K562 (cell line): ENCODE results near the gene TMEM107. TPM values are rescaled to one million over a fixed set of nuclear protein-coding genes. Genes with fewer than 3 reads are reported as not detected.
A peak's percentile ranks its signal among the peaks of the same experiment; 100 is the strongest.

Experiments
- ATF1 ChIP-seq, 2 experiments: fragments of 450-650 bp in 1 of 2; IDR thresholded peaks; 2 replicates each; pipeline ENCODE4 v1.6.1; 2016; ENCODE audit warnings: missing compliant biosample characterization in 1 of 2, missing genetic modification characterization in 1 of 2
- ATF7 ChIP-seq: fragments of 450-650 bp; IDR thresholded peaks from 2 replicates; pipeline ENCODE4 v1.7.1; 2014; ENCODE audit warnings: mild to moderate bottlenecking, moderate library complexity
- E2F3 ChIP-seq: fragments of 250-450 bp; sonication (Bioruptor Pico); IDR thresholded peaks from 2 replicates; pipeline ENCODE4 v1.4.0; 2020; ENCODE audit warnings: mild to moderate bottlenecking
- FIP1L1 ChIP-seq: fragments of 200-400 bp; formaldehyde crosslinking; IDR thresholded peaks from 2 replicates; pipeline ENCODE4 v1.6.1; 2018; ENCODE audit warnings: mild to moderate bottlenecking, low read depth, low read length; ENCODE audit not compliant: poor library complexity, severe bottlenecking
- LCOR ChIP-seq: sonication (generic); formaldehyde crosslinking; IDR thresholded peaks from 2 replicates; pipeline ENCODE4 v1.8.0; 2022; ENCODE audit warnings: mild to moderate bottlenecking, missing genetic modification reagents
- MAZ ChIP-seq, 2 experiments: fragments of 450-650 bp in 1 of 2; sonication (generic) in 1 of 2; formaldehyde crosslinking; IDR thresholded peaks in 1 of 2; conservative IDR thresholded peaks in 1 of 2; 2 replicates each; pipeline versions ENCODE4 v1.4.0 to v1.5.0; 2020; ENCODE audit warnings: mild to moderate bottlenecking in 1 of 2, missing genetic modification reagents in 1 of 2
- MIER1 ChIP-seq: fragments of 450-650 bp; IDR thresholded peaks from 2 replicates; pipeline ENCODE4 v1.6.1; 2016; ENCODE audit warnings: antibody characterized with exemption, mild to moderate bottlenecking, low read depth
- PML ChIP-seq: IDR thresholded peaks from 2 replicates; pipeline ENCODE4 v1.6.1; 2012; ENCODE audit warnings: low read length, inconsistent platforms
- XRCC5 ChIP-seq: fragments of 200-400 bp; formaldehyde crosslinking; IDR thresholded peaks from 2 replicates; pipeline ENCODE4 v1.6.1; 2017; ENCODE audit warnings: low read depth, mild to moderate bottlenecking, low read length
- ZBTB40 ChIP-seq, 2 experiments: fragments of 450-650 bp in 1 of 2; sonication (generic) in 1 of 2; formaldehyde crosslinking in 1 of 2; IDR thresholded peaks; 2 replicates each; pipeline versions ENCODE4 v1.7.1 to v1.9.0; 2016 to 2022; ENCODE audit warnings: inconsistent platforms in 1 of 2, mild to moderate bottlenecking in 1 of 2, missing genetic modification reagents in 1 of 2
- ZBTB8A ChIP-seq: fragments of 450-650 bp; IDR thresholded peaks from 2 replicates; pipeline ENCODE4 v1.6.1; 2018; ENCODE audit warnings: mild to moderate bottlenecking, moderate library complexity; ENCODE audit not compliant: partially characterized antibody
- ZNF561 ChIP-seq: fragments of 450-650 bp; formaldehyde crosslinking; conservative IDR thresholded peaks from 2 replicates; pipeline ENCODE4 v1.4.0; 2020; ENCODE audit warnings: mild to moderate bottlenecking, moderate library complexity
- ZNF592 ChIP-seq: fragments of 450-650 bp; IDR thresholded peaks from 2 replicates; pipeline ENCODE4 v1.6.1; 2017; ENCODE audit warnings: antibody characterized with exemption, mild to moderate bottlenecking
- polyA plus RNA-seq, 8 experiments: library from polyadenylated mRNA; depleted of rRNA in 4 of 8; stranded (reverse) in 5 of 8; unstranded in 3 of 8; fragments of >200 nt; fragmentation: Nextera tagmentation in 2 of 8; fragmentation: Illumina TruSeq in 1 of 8; extraction: Ambion mirVana in 2 of 8; extraction: Trizol in 1 of 8; gene quantifications; 2 replicates each; pipeline versions ENCODE4 v1.2.1 to v1.2.3, GENCODE V29; 2011 to 2014; ENCODE audit warnings: inconsistent platforms in 1 of 8, missing spikeins in 1 of 8
- total RNA-seq, 7 experiments: library from RNA; depleted of rRNA in 6 of 7; stranded (reverse); fragments of >200 nt in 6 of 7; fragmentation: Illumina TruSeq in 2 of 7; extraction: Trizol in 2 of 7; gene quantifications; 2 replicates each; pipeline versions ENCODE4 v1.2.1 to v1.2.3, GENCODE V29; 2011 to 2021; ENCODE audit warnings: low replicate concordance in 1 of 7

The TMEM107 gene
- total and polyA plus RNA-seq, 9 of the 15 experiments (the other 6 are each of a cell fraction or from before 2014, with no cell fraction given): 7.1 to 26.2 (median 16.9) TPM

GRCh38 chr17:8138672-8139371 lies 37.4 kb downstream of the TMEM107 start (continued):
- TF ChIP-seq ZBTB40 (IDR thresholded peaks at IDR 0.05) (peak; percentile 79), ZBTB40 (CRISPR knock-in tag; IDR thresholded peaks at IDR 0.05) (no peak), MAZ (CRISPR knock-in tag; conservative IDR thresholded peaks at IDR 0.05 in 1 of 2, IDR thresholded peaks at IDR 0.05 in 1 of 2) (peak in 1 of 2 experiments; percentile 52; a peak in 2 of 4 replicates), LCOR (CRISPR knock-in tag) (peak; percentile 94), FIP1L1 (peak; percentile 29), ATF7 (peak; percentile 77), E2F3 (0 out of 2 replicates have a peak, but pooled peaks have one; percentile 29), XRCC5 (peak; percentile 46; the same call in 1 of the 2 replicates), ZNF561 (CRISPR knock-in tag) (no peak), ATF1 (CRISPR knock-in tag; IDR thresholded peaks at IDR 0.05) (peak; percentile 65), ATF1 (tag; IDR thresholded peaks at IDR 0.05) (peak; percentile 93), PML (peak; percentile 48; the same call in 1 of the 2 replicates), ZBTB8A (peak; percentile 65), ZNF592 (peak; percentile 74; the same call in 1 of the 2 replicates), MIER1 (peak; percentile 38; the same call in 1 of the 2 replicates)
